T-helper 2 cell treated with Interferon-gamma antibody and Interleukin-4, amounts not matched to agents 100 ng/mL and 5 ng/mL, for 36 hours (primary cell): ENCODE data around the gene HSPA1L. TPM values are rescaled to one million over a fixed set of nuclear protein-coding genes. Genes with fewer than 3 reads are reported as not detected.

Experiments
- intact Hi-C: fragments of 100-400 bp; cut with micrococcal nuclease; formaldehyde crosslinking; loops from one replicate; pipeline ENCODE4 v1.15.1; 2023
- total RNA-seq: library from RNA; stranded (reverse); gene quantifications from 2 replicates; pipeline ENCODE4 v1.2.3, GENCODE V29; 2022

Gene HSPA1L
- total RNA-seq, 1 donor from 2014 or later: 2.8 TPM

GRCh38 chr6:31768363-31769257 lies 46.5 kb downstream of the HSPA1L start:
- intact Hi-C loops: loop anchor here (2.0 kb wide), 1 partner anchor 40 kb away; the partner anchor contains the start of gene DDAH2

DNA sequence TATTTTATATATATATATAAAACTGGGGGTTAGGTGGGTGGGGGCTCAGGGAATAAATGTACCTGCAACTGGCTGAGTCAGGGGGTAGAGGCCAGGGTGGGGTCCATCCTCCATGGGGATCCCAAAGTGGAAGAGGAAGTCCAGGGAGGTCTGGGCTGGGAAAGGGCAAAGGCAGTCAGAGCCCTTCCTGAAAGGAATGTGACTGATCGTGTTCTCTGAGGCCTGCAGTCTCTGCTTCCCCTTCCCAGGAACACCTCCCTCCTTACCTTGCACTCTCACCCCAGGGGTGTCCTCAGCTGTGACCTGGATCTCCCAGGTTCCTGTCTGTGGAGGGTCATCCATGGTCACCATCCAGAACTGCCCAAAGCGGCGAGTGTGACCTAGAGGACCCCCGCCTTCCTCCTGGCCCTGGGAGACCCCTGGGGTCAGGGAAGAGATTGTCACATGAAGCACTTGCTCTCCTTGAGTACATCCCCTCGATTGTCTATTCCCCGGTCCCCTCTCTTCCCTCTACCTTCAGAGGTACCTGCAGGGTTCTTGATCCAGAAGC lies 47.9 kb downstream of the HSPA1L start:
- intact Hi-C loops: no loop called here

DNA sequence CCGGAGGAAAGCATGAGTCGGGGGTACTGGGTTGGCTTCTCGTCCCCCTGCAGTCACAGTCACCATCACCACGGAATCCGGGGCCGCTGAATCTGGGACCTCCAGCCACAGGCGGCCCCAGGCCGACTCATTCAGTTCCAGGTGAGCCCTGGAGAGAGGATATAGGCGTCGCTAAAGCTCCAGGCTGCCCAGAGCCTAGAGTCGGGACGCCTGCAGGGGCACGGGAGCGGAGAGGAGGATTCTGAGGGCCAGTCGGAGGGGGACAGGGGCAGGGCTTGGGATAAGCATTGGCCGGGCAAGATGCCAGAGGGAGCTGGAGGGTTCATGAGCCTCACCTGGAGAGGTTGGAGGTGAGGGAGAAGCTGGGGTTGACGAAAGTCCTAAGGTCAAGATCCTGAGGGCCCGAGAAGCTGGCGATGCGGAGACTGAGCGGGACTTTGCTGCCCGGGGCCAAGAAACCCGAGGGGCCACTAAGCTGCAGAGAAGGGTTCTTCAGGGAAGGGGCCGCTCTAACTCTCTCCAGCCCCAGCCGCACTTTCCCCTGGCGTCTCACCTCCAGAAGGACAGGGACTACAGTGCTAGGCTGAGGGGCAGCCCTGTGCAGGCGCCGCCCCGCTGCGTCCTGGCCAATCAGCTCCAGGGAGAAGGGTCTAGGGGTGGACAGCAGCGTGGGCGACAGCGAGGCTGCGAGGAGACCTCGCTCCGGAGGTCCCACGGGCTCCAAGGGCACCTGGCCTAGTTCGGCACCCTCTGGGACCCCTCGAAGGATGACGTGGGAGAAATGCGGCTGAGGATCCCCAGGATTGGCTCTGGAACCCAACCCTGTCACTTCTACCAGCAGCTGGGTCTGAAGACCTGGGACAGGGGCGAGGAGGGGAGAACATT lies 48.9 kb downstream of the HSPA1L start:
- intact Hi-C loops: no loop called here

- intact Hi-C loops: no loop called here
Observed at GRCh38 chr6:31765559-31765909, 49.5 kb downstream of the HSPA1L start.

GRCh38 chr6:31764198-31764597 lies 50.9 kb downstream of the HSPA1L start:
- intact Hi-C loops: no loop called here

- intact Hi-C loops: no loop called here
Observed at GRCh38 chr6:31763619-31763940, 51.5 kb downstream of the HSPA1L start.

DNA sequence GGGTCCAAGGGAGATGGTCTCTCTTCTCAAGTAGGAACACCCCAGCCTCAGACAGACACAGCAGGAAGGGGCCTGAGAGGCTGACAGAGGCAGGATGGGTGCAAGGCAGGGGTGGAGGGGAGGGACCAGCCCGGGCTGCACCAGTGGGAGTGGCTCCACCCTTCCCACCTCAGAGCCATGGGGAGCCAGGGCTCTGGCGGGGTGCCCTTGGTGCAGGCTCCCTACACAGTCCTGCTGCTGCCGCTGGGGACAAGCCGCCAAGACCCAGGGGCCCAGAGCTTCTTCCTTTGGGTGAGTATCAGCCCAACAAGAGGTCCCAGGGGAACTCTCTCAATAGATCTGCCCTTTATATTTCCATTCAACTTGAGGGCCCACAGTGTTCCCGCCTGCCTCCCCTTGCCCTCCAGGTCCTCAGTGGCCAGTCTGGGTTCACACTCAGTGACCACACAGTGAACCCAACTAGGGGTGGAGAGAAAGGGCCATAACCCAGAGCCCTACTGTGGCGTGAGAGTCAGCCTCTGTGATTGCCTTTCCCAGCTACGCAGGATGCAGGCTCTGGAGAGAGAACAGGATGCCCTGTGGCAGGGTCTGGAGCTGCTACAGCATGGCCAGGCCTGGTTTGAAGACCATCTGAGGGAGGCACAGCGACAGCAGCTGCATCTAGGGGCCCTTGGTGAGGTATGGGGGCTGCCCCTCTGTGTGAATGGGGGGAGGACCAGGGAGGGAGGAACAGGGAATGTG lies 52.0 kb downstream of the HSPA1L start:
- intact Hi-C loops: no loop called here

DNA sequence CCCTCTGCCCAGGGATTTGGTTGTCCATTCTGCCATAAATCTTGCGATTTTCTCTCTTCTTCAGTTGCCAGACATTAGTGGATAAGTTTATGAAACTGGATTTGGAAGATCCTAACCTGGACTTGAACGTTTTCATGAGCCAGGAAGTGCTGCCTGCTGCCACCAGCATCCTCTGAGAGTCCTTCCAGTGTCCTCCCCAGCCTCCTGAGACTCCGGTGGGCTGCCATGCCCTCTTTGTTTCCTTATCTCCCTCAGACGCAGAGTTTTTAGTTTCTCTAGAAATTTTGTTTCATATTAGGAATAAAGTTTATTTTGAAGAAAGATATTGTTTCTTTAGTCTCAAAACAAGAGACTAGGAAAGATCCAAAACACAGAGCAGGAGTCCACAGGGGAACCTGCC lies 52.7 kb downstream of the HSPA1L start, which contains the start of gene SAPCD1:
Gene SAPCD1 (plus strand): TSS at position 301 of the 400 bp plus-strand sequence. CDS start 399 bp downstream, outside the sequence.
- intact Hi-C loops: no loop called here

DNA sequence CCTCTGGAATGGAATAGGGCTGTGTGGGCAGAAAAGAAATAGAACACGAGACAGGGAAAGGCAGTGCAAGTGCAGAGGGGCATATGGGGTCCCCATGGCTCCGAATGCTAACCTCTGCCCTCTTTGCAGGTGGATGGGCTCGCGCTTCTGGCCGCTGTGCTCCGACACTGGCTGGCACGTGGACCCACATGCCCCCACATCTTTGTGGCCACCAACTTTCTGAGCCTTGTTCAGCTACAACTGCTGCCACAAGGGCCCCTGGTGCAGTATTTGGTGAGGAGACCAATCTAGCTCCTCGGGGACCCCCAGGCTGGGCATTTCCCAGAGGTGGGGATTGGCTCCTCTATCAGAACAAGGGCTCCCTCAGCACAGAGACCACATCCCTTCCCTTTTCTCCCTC lies 53.7 kb downstream of the HSPA1L start:
- intact Hi-C loops: no loop called here

DNA sequence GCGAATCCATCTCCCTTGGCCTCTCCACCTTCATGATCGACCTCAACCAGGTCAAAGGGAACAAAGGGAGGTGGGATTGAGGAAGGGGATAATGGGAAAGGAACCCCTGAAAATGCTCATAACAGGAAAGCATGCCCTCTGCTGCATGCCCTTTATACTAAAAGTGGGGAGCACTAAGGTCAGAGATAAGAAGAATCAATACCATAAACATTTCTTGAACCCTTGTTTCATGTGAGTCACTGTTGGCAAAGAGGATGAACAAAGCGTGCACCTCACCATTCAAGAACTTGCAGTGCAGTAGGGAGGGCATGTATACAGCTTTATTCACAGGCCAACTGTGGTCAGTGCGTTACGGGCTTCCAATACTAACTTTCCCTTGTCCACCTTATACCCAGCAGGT lies 54.3 kb downstream of the HSPA1L start:
- intact Hi-C loops: no loop called here

Other genes starting within 250 kb of the HSPA1L start
- 29.4 and 30.0 TPM in 2 replicates for gene LTA, start 243.0 kb downstream of the HSPA1L start, total RNA-seq
- gene TNF, start 239.7 kb downstream of the HSPA1L start, total RNA-seq: 45.3 and 45.8 TPM in 2 replicates
- gene LTB, start 232.9 kb downstream of the HSPA1L start, total RNA-seq: 767 and 782 TPM in 2 replicates
- gene LST1, start 229.0 kb downstream of the HSPA1L start, total RNA-seq: 29.8 and 33.1 TPM in 2 replicates
- gene NCR3, start 222.3 kb downstream of the HSPA1L start, total RNA-seq: 72.4 and 75.5 TPM in 2 replicates
- 67.9 and 70.2 TPM in 2 replicates for gene AIF1, start 200.0 kb downstream of the HSPA1L start, total RNA-seq
- gene PRRC2A, start 194.6 kb downstream of the HSPA1L start, total RNA-seq: 236 and 240 TPM in 2 replicates
- gene BAG6, start 162.6 kb downstream of the HSPA1L start, total RNA-seq: 266 and 270 TPM in 2 replicates
- gene APOM, start 159.4 kb downstream of the HSPA1L start, total RNA-seq: 3.0 TPM in 2 replicates
- gene C6orf47, start 154.5 kb downstream of the HSPA1L start, total RNA-seq: 20.8 and 21.6 TPM in 2 replicates
- gene GPANK1, start 150.3 kb downstream of the HSPA1L start, total RNA-seq: 29.2 and 31.4 TPM in 2 replicates
- gene CSNK2B, start 149.2 kb downstream of the HSPA1L start, total RNA-seq: 220 and 229 TPM in 2 replicates
- 27.9 and 32.1 TPM in 2 replicates for gene LY6G5B, start 145.3 kb downstream of the HSPA1L start, total RNA-seq
- 4.2 and 5.4 TPM in 2 replicates for gene LY6G5C, start 134.2 kb downstream of the HSPA1L start, total RNA-seq
- 53.8 and 54.9 TPM in 2 replicates for gene ABHD16A, start 112.0 kb downstream of the HSPA1L start, total RNA-seq
- gene LY6G6F, start 108.4 kb downstream of the HSPA1L start, total RNA-seq: 0.34 TPM in 1 of 2 replicates, not detected in the other
- not detected in 2 replicates for gene LY6G6D, start 99.9 kb downstream of the HSPA1L start, total RNA-seq
- 0.25 TPM in 1 of 2 replicates, not detected in the other for gene LY6G6C, start 93.5 kb downstream of the HSPA1L start, total RNA-seq
- not detected in 2 replicates for gene MPIG6B, start 91.9 kb downstream of the HSPA1L start, total RNA-seq
- 12.2 and 15.5 TPM in 2 replicates for gene DDAH2, start 86.0 kb downstream of the HSPA1L start, total RNA-seq
- gene CLIC1, start 78.8 kb downstream of the HSPA1L start, total RNA-seq: 590 and 596 TPM in 2 replicates
- gene MSH5, start 75.3 kb downstream of the HSPA1L start, total RNA-seq: 75.2 and 76.5 TPM in 2 replicates
- 16.6 and 20.2 TPM in 2 replicates for gene SAPCD1, start 52.6 kb downstream of the HSPA1L start, total RNA-seq
- 4.6 and 4.9 TPM in 2 replicates for gene VWA7, start 38.0 kb downstream of the HSPA1L start, total RNA-seq
- 124 TPM in 2 replicates for gene VARS1, start 19.5 kb downstream of the HSPA1L start, total RNA-seq
- 101 and 104 TPM in 2 replicates for gene LSM2, start 8.3 kb downstream of the HSPA1L start, total RNA-seq
- 117 and 120 TPM in 2 replicates for gene HSPA1A, start 260 bp upstream of the HSPA1L start, total RNA-seq
- gene HSPA1B, start 12.5 kb upstream of the HSPA1L start, total RNA-seq: 83.9 and 85.5 TPM in 2 replicates
- gene NEU1, start 47.5 kb upstream of the HSPA1L start, total RNA-seq: 14.6 and 15.4 TPM in 2 replicates
- gene SLC44A4, start 63.7 kb upstream of the HSPA1L start, total RNA-seq: not detected in 2 replicates
- gene EHMT2, start 82.4 kb upstream of the HSPA1L start, total RNA-seq: 70.9 and 73.1 TPM in 2 replicates
- gene ZBTB12, start 86.8 kb upstream of the HSPA1L start, total RNA-seq: 2.8 TPM in 2 replicates
- 0.64 and 1.5 TPM in 2 replicates for gene C2, start 112.4 kb upstream of the HSPA1L start, total RNA-seq
- gene CFB, start 130.8 kb upstream of the HSPA1L start, total RNA-seq: not detected in 2 replicates
- 75.4 and 75.8 TPM in 2 replicates for gene NELFE, start 143.7 kb upstream of the HSPA1L start, total RNA-seq
- 77.1 and 86.5 TPM in 2 replicates for gene SKIC2, start 143.9 kb upstream of the HSPA1L start, total RNA-seq
- gene DXO, start 156.9 kb upstream of the HSPA1L start, total RNA-seq: 17.3 and 18.8 TPM in 2 replicates
- 3.2 and 5.2 TPM in 2 replicates for gene C4A, start 166.8 kb upstream of the HSPA1L start, total RNA-seq
- gene C4B, start 199.5 kb upstream of the HSPA1L start, total RNA-seq: 3.5 and 4.6 TPM in 2 replicates
- gene CYP21A2, start 223.1 kb upstream of the HSPA1L start, total RNA-seq: 0.59 TPM in 2 replicates